H9 (cell line): ENCODE results near the gene OBI1. TPM values are rescaled to one million over a fixed set of nuclear protein-coding genes. Genes with fewer than 3 reads are reported as not detected.

Experiments used
- DNase-seq: peaks from one replicate; pipeline ENCODE4 v3.0.0-alpha.2; 2017
- H2AFZ ChIP-seq: one replicate; pipeline ENCODE4 v1.6.1; 2013; ENCODE audit warnings: mild to moderate bottlenecking, low read length, control low read depth, moderate library complexity
- H2AK5ac ChIP-seq: 2 replicates; pipeline ENCODE4 v1.6.1; 2013; ENCODE audit warnings: low read length, control low read depth, mixed read lengths; ENCODE audit not compliant: insufficient read length
- H2BK120ac ChIP-seq: one replicate; pipeline ENCODE4 v1.6.1; 2013; ENCODE audit warnings: low read depth, mild to moderate bottlenecking, low read length, control low read depth, inconsistent platforms; ENCODE audit not compliant: poor library complexity, severe bottlenecking
- H2BK12ac ChIP-seq: 2 replicates; pipeline ENCODE4 v1.6.1; 2013; ENCODE audit warnings: low read length, control low read depth, mixed read lengths, low read depth; ENCODE audit not compliant: insufficient read length
- H2BK15ac ChIP-seq: 2 replicates; pipeline ENCODE4 v1.6.1; 2013; ENCODE audit warnings: low read depth, low read length, control low read depth
- H2BK20ac ChIP-seq: one replicate; pipeline ENCODE4 v1.6.1; 2013; ENCODE audit warnings: low read depth, mild to moderate bottlenecking, low read length, control low read depth, inconsistent platforms; ENCODE audit not compliant: poor library complexity, severe bottlenecking
- H2BK5ac ChIP-seq: 2 replicates; pipeline ENCODE4 v1.6.1; 2013; ENCODE audit warnings: low read length, control low read depth, mixed read lengths; ENCODE audit not compliant: insufficient read length
- H3K14ac ChIP-seq: 2 replicates; pipeline ENCODE4 v1.6.1; 2013; ENCODE audit warnings: low read length, control low read depth; ENCODE audit not compliant: insufficient read depth
- H3K18ac ChIP-seq: 2 replicates; pipeline ENCODE4 v1.6.1; 2013; ENCODE audit warnings: low read depth, mild to moderate bottlenecking, mixed read lengths, low read length, control low read depth; ENCODE audit not compliant: insufficient read length
- H3K23ac ChIP-seq: 2 replicates; pipeline ENCODE4 v1.6.1; 2013; ENCODE audit warnings: low read length, control low read depth, mixed read lengths, low read depth; ENCODE audit not compliant: insufficient read length
- H3K23me2 ChIP-seq: 2 replicates; pipeline ENCODE4 v1.6.1; 2013; ENCODE audit warnings: low read depth, mild to moderate bottlenecking, mixed read lengths, low read length, control low read depth; ENCODE audit not compliant: insufficient read length, poor library complexity, severe bottlenecking
- H3K27ac ChIP-seq: 2 replicates; pipeline ENCODE4 v1.5.1; 2013; ENCODE audit warnings: low read length, control low read depth, mixed read lengths, low read depth; ENCODE audit not compliant: insufficient read length
- H3K27me3 ChIP-seq: 2 replicates; pipeline ENCODE4 v1.6.1; 2013; ENCODE audit warnings: low read length, control low read depth, inconsistent platforms; ENCODE audit not compliant: insufficient read depth
- H3K4ac ChIP-seq: 2 replicates; pipeline ENCODE4 v1.6.1; 2013; ENCODE audit warnings: low read depth, mild to moderate bottlenecking, control low read depth, inconsistent platforms, low read length, moderate library complexity
- H3K4me1 ChIP-seq: 2 replicates; pipeline ENCODE4 v1.6.1; 2013; ENCODE audit warnings: low read length, control low read depth, inconsistent platforms; ENCODE audit not compliant: insufficient read depth
- H3K4me2 ChIP-seq: 2 replicates; pipeline ENCODE4 v1.6.1; 2013; ENCODE audit warnings: low read length, control low read depth, mixed read lengths; ENCODE audit not compliant: insufficient read length, insufficient read depth
- H3K56ac ChIP-seq: 2 replicates; pipeline ENCODE4 v1.6.1; 2013; ENCODE audit warnings: low read depth, mild to moderate bottlenecking, mixed read lengths, low read length, control low read depth; ENCODE audit not compliant: insufficient read length
- H3K79me1 ChIP-seq: 2 replicates; pipeline ENCODE4 v1.6.1; 2013; ENCODE audit warnings: low read depth, mild to moderate bottlenecking, moderate library complexity, low read length, control low read depth, inconsistent platforms; ENCODE audit not compliant: insufficient read depth, poor library complexity, severe bottlenecking
- H3K79me2 ChIP-seq: 2 replicates; pipeline ENCODE4 v1.6.1; 2013; ENCODE audit warnings: low read length, control low read depth, inconsistent platforms; ENCODE audit not compliant: insufficient read depth
- H3K9ac ChIP-seq: 2 replicates; pipeline ENCODE4 v1.6.1; 2013; ENCODE audit warnings: low read length, control low read depth, mixed read lengths; ENCODE audit not compliant: insufficient read length; ENCODE audit errors: extremely low read depth
- H3K9me3 ChIP-seq: one replicate; pipeline ENCODE4 v1.6.1; 2013; ENCODE audit warnings: low read depth, low read length, inconsistent platforms; ENCODE audit not compliant: control insufficient read depth
- H3T11ph ChIP-seq: one replicate; pipeline ENCODE4 v1.6.1; 2013; ENCODE audit warnings: mild to moderate bottlenecking, low read length, control low read depth, inconsistent platforms
- H4K20me1 ChIP-seq: one replicate; pipeline ENCODE4 v1.6.1; 2013; ENCODE audit not compliant: control insufficient read depth, insufficient read length, insufficient read depth
- H4K5ac ChIP-seq: 2 replicates; pipeline ENCODE4 v1.6.1; 2013; ENCODE audit warnings: low read depth, mild to moderate bottlenecking, mixed read lengths, low read length, control low read depth; ENCODE audit not compliant: insufficient read length
- H4K8ac ChIP-seq: replicated peaks from 2 replicates; pipeline ENCODE4 v1.6.1; 2013; ENCODE audit warnings: low read length, control low read depth, mixed read lengths, low read depth; ENCODE audit not compliant: insufficient read length
- H4K91ac ChIP-seq: 2 replicates; pipeline ENCODE4 v1.6.1; 2013; ENCODE audit warnings: low read depth, mild to moderate bottlenecking, moderate library complexity, mixed read lengths, low read length, control low read depth; ENCODE audit not compliant: insufficient read length
- H3K27ac Mint-ChIP-seq, 3 experiments: 2 replicates in 2 of 3; 3 replicates in 1 of 3; pipeline ENCODE4 v1.8.0; 2020 to 2021; ENCODE audit warnings: mixed read lengths in 3 of 3, mild to moderate bottlenecking in 1 of 3, moderate library complexity in 1 of 3
- H3K27me3 Mint-ChIP-seq: 2 replicates; pipeline ENCODE4 v1.8.0; 2021; ENCODE audit warnings: low read depth, mild to moderate bottlenecking, moderate library complexity, mixed read lengths
- H3K36me3 Mint-ChIP-seq, 3 experiments: 2 replicates in 2 of 3; 3 replicates in 1 of 3; pipeline ENCODE4 v1.8.0; 2020 to 2021; ENCODE audit warnings: low read depth in 3 of 3, mixed read lengths in 3 of 3; ENCODE audit not compliant: insufficient read depth in 1 of 3
- H3K4me1 Mint-ChIP-seq, 2 experiments: 2 replicates each; pipeline ENCODE4 v1.8.0; 2020; ENCODE audit warnings: mixed read lengths in 2 of 2
- H3K4me3 Mint-ChIP-seq, 2 experiments: 2 replicates in 1 of 2; 3 replicates in 1 of 2; pipeline ENCODE4 v1.8.0; 2020 to 2021; ENCODE audit warnings: mild to moderate bottlenecking in 2 of 2, mixed read lengths in 2 of 2, moderate library complexity in 1 of 2
- H3K9me3 Mint-ChIP-seq, 2 experiments: 2 replicates in 1 of 2; 3 replicates in 1 of 2; pipeline ENCODE4 v1.8.0; 2020; ENCODE audit warnings: mild to moderate bottlenecking in 2 of 2, mixed read lengths in 2 of 2, moderate library complexity in 1 of 2
- WGBS: extraction: QIAGEN DNeasy Blood & Tissue Kit; methylation state at CpG from one replicate; pipeline ENCODE4 v1.1.7; 2013; ENCODE audit warnings: missing lambda C conversion rate, low lambda C conversion rate, mixed read lengths; ENCODE audit not compliant: insufficient read length; ENCODE audit errors: extremely low coverage; 5-methylcytosine and 5-hydroxymethylcytosine counted together
- total RNA-seq: library from RNA; stranded (reverse); gene quantifications from 2 replicates; pipeline ENCODE4 v1.2.1, GENCODE V29; 2021
- TF ChIP-seq, protein P1 (sequence below): fragments of 200-600 bp; sonication (generic); conservative IDR thresholded peaks from 3 replicates; pipeline ENCODE4 v1.8.0; 2021; ENCODE audit warnings: antibody characterized with exemption, mild to moderate bottlenecking

OBI1 gene
- total RNA-seq, 1 experiment from 2014 or later, result 24.4 TPM

DNA sequence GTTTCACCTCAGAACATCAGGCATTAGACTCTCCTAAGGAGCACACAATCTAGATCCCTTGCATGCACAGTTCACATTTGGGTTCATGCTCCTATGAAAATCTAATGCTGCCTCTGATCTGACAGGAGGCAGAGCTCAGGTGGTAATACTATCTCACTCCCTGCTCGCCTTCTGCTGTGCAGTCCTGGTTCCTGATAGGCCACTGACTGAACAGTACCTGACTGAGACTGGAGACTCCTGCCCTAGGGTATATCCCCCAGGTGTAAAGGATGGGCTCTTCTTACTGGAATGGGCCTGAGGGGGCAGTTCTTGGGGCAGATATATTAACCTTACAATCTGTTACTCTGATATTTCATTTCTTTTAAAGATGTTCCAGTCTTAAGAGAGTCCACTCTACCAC lies 6.3 kb downstream of the OBI1 start:
- no peaks in the 10 kb centered on the region for H4K20me1 ChIP-seq
- H3K4me3 Mint-ChIP-seq, result no peak overlapping the region

More for the DNA sequence above, 6.3 kb downstream of the OBI1 start:
- Histone ChIP-seq H3K9ac (no peak overlapping the region), H2BK15ac (no peak overlapping the region), H3T11ph (no peak overlapping the region), H4K8ac (no peak overlapping the region), H2BK12ac (no peak overlapping the region), H3K18ac (no peak overlapping the region), H3K14ac (no peak overlapping the region), H3K56ac (no peak overlapping the region), H2AFZ (no peak overlapping the region), H3K27ac (no peak overlapping the region), H2BK120ac (no peak overlapping the region), H2BK5ac (no peak overlapping the region), H3K4me2 (no peak overlapping the region), H4K91ac (no peak overlapping the region), H3K4me1 (peaks cover 6% of the 10 kb centered on the region), H3K79me1 (peaks cover 20% of the 10 kb centered on the region), H2AK5ac (no peak overlapping the region), H3K79me2 (peaks cover 22% of the 10 kb centered on the region; the same call in 1 of the 2 replicates), H3K9me3 (no peaks in the 10 kb centered on the region), H2BK20ac (no peak overlapping the region), H3K4ac (no peak overlapping the region), H3K27me3 (no peaks in the 10 kb centered on the region; the same call in 1 of the 2 replicates), H3K23ac (no peak overlapping the region), H3K23me2 (no peaks in the 10 kb centered on the region), H4K5ac (no peak overlapping the region)
- Mint-ChIP-seq H3K27ac (no peak overlapping the region), H3K4me1 (peaks cover 29 to 33% of the 10 kb centered on the region in 2 experiments), H3K9me3 (no peaks in the 10 kb centered on the region), H3K27me3 (peaks cover 23% of the 10 kb centered on the region), H3K36me3 (peaks cover 0 to 15% (median 12%) of the 10 kb centered on the region in 3 experiments; a peak in 4 of 7 replicates)
- no peak for DNase-seq
- TF ChIP-seq, protein P1, sequence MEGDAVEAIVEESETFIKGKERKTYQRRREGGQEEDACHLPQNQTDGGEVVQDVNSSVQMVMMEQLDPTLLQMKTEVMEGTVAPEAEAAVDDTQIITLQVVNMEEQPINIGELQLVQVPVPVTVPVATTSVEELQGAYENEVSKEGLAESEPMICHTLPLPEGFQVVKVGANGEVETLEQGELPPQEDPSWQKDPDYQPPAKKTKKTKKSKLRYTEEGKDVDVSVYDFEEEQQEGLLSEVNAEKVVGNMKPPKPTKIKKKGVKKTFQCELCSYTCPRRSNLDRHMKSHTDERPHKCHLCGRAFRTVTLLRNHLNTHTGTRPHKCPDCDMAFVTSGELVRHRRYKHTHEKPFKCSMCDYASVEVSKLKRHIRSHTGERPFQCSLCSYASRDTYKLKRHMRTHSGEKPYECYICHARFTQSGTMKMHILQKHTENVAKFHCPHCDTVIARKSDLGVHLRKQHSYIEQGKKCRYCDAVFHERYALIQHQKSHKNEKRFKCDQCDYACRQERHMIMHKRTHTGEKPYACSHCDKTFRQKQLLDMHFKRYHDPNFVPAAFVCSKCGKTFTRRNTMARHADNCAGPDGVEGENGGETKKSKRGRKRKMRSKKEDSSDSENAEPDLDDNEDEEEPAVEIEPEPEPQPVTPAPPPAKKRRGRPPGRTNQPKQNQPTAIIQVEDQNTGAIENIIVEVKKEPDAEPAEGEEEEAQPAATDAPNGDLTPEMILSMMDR, result no peak
- WGBS, result no CpG with 5 or more reads among the region's 1 CpG
